Activated T-cell treated with anti-CD3 and anti-CD28 coated beads for 4 hours (primary cell): Measurements from ENCODE around the gene NPSR1.
A peak's percentile ranks its signal among the peaks of the same experiment; 100 is the strongest.
"Not testable (repeated sequence)": the region's sequence is repeated elsewhere in the genome, so short reads cannot be mapped to it uniquely, and the experiment has no call there.

Experiments
- DNase-seq: peaks from one replicate; pipeline ENCODE4 v3.0.0-alpha.2; 2020

The NPSR1 gene

GRCh38 chr7:34759477-34760125 is 101.6 kb downstream of the NPSR1 start:
- no peak for DNase-seq

GRCh38 chr7:34760271-34760670 is 102.3 kb downstream of the NPSR1 start:
- no peak for DNase-seq

DNA sequence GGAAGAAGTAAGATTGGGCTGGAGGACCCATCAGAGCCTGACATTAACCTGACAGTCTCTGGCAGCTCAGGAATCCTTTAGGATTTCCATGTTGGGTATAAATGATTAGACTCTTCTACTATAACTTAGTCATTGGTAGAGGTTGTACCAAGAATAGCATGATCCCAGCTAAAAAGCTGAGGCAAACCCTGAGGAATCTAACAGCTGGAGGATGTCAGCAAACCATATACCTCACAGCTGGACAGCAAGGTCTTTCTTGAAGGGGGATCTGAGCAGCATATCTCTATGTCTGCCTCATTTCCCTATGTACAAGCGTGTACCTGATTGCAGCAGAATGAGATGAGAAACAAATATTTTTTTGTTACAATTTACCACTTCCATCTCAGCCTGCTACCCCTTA is 103.2 kb downstream of the NPSR1 start:
- DNase-seq = no peak

DNA sequence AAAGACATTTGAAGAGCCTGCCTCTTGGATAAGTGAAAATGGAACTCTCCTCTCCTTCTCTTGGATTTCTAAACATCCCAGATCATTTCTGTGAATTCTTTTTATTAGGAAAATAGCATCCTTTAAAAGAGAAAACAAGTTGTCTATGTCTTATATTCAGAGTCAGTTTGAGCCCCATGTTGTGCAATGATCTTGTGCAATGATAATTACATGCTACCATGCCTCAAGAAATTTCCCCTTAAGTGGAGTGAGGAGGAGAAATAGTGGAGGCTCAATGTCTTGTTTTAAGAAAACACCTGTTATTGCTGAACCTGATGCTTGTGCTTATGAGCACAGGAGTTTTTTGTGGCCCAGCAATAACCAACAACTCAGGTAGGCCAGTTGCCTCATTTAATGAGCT is 103.6 kb downstream of the NPSR1 start:
- no peak for DNase-seq

DNA sequence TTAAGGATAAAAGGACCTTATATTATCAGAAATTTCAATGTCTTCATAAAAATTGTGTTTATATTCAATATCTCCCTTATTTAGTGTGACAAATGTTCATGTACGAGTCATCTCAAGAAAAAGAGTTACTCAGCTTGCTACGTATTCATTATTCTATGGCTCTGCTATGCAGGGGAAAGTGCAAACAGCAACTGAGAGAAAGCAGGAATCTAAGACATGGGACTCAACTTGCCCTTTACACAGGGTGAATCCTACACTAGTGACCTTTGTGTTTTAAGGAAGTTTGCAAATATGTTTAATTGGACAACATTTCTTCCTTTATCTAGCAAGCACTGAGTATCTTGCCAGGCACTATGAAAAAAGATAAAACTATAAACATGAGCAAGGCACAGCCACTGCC is 104.7 kb downstream of the NPSR1 start:
- DNase-seq = no peak

- no peak for DNase-seq
Measured at GRCh38 chr7:34772296-34772938, 114.4 kb downstream of the NPSR1 start.

- no peak for DNase-seq
Measured at GRCh38 chr7:34776748-34777358, 118.8 kb downstream of the NPSR1 start.

DNA sequence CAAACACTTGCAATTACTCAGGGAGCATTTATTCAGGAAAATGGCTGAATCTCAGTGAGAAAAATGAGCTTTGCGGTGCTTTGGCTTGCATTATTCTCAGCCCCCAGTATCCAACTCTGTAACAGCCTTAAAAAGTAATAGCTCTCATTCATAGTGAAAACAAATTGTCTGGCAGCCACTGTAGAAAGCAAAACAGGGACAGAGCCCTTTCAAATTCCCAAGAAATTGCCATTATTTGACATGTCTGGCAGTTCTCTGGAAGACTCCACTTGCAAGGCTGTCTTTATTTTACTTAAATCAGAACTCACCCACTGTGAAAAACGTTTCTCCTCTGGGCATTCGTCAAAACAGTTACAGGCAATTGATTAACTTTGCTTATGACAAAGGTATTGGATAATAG is 122.5 kb downstream of the NPSR1 start:
- no peak for DNase-seq

DNA sequence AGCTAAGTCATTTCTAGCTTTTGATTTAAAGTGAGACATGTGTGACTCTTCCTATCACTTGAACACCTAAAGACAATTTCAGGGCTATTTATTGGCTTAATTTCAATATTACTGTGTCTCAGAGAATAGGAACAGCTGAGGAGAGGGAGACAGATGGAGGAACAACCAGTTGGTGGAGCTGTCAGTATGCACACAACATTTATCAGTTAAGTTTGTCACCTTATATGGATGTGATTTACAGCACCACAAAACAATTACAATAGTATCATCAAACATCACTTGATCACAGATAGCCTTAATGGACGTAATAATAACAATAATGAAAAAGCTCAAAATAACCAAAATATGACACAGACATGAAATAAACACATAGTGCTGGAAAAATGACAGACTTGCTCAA is 129.6 kb downstream of the NPSR1 start:
- no peak for DNase-seq

DNA sequence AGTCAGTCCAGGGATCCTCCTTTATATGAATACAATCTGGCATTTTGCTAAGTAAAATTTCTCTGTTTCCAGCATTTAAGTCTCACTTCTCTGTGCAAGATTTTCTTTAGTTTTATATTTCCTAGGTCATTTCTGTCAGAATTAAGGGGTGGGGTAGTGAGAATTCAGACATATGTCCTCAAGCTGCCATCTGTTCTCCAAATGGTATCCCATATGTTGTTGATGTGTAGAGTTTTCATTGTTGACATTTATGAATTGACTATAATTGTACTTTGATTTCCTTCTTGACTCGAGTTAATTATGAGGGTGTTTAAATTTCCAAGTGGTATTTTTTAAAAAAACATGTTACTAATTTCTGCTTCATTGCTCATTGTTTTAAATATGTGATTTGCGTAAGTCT is 148.8 kb downstream of the NPSR1 start:
- no peak for DNase-seq

DNA sequence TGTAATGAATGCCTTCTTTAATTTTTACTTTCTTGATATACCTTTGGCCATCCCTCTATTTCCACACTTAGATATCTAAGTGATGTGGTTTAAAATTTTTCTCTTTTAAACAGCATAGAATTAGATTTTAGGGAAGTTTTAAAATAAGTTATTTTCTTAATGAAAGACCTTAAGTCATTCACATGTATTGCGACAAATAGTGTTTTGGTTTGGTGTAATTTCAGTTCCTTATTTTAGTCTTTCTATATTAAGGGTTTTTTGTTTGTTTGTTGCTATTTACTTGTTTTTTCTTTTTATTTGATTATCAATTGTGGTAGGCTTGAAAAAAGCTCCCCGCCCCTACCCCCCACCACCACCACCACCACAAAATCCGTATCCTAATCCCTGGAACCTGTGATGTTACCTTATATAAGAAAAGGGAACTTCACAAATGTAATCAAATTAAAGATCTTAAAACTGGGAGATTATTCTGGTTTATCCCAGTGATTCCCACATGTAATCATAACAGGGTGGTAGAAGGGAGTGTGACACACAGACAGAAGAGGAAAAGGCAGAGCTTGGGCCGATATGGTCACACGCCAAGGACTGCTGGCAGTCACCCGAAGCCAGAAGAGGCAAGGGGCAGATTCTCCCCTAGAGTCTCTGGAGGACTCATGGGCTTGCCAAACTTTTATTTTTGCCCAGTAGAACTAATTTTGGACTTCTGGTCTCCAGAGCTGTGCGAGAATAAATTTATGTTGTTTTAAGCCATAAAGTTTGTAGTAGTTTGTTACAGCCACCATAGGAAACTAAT is 149.7 kb downstream of the NPSR1 start:
- DNase-seq = no peak

- DNase-seq = not testable (repeated sequence)
Measured at GRCh38 chr7:34814203-34814842, 156.3 kb downstream of the NPSR1 start.

DNA sequence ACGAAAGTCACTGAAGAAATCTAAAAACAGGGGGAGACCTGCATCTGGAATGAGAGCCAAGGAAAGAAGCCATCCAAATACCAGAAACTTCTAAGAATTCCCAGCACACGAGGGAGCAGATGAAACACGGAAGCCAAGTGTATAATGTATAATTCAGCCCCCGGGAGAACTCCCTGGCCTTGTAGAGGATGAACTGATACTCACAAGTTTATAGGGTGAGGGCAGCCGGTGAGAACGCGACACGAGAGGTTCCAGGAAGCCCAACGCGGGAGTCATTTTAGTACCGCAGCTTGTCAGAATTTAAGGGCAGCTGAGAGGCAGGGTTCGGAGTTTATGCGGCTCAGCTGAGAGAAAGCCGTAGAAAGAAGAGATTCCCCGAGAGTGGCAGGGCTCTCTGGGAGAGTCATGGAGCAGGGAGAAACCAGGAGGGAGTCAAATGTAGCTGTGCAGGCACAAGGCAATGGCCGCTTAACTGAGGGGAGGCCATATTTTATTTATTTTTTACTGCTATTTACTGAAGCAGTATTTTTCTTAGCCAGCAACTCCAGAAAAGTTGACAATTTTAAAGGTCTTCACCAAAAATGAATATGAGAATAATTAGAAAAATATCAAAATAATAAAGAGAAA is 164.0 kb downstream of the NPSR1 start:
- DNase-seq = no peak

DNA sequence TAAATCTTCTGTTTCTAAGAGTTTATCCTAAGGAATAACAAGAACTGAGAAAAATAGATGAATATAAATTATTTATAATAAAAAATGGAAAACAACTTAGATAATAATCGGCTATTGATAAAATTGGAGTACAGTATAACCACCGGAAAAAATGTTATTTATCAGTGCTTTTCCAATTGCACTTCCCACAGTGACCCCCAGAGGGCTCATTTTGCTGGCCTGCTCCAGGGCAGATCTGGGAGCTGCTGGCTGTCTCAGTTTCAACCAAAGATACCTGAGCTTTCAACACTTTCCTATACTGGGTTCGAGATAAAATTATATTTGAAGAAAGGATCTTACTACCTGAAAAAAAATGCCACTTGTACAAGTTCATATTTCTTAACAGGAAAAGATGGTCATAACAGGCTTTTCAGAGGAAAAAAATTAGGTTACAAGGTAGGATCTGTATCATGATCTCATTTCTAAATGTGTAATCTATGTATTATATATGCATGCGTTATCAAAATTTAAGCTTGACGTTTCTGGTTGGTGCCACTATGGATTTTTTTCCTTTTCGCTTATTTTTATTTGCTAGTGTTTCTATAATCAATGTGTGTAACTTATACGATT is 165.7 kb downstream of the NPSR1 start:
- DNase-seq = peak; percentile 40

- no peak for DNase-seq
Measured at GRCh38 chr7:34825221-34825620, 167.2 kb downstream of the NPSR1 start.

- DNase-seq = no peak
Measured at GRCh38 chr7:34830390-34830789, 172.4 kb downstream of the NPSR1 start.

DNA sequence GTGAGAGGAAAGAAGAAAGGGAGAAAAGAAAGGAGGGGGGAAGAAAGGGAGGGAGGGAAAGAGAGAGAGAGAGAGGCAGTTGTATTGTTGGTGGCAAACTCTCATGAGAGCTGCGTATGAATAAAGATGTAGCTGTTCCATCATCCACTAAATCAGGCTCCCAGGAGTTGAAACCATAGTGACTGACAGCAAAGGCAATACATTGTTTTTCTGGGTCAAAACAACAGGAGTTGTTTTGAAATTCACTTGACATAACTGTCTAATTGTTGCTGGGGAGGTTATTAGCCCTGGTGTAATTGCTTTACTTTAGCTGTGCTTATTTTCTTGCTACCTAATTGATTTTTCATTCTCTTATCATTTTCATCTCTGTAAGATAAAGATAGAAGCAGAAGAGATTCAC is 173.4 kb downstream of the NPSR1 start:
- DNase-seq = no peak

- DNase-seq = no peak
Measured at GRCh38 chr7:34832020-34832419, 174.0 kb downstream of the NPSR1 start.

- no peak for DNase-seq
Measured at GRCh38 chr7:34835901-34836600, 178.0 kb downstream of the NPSR1 start.

DNA sequence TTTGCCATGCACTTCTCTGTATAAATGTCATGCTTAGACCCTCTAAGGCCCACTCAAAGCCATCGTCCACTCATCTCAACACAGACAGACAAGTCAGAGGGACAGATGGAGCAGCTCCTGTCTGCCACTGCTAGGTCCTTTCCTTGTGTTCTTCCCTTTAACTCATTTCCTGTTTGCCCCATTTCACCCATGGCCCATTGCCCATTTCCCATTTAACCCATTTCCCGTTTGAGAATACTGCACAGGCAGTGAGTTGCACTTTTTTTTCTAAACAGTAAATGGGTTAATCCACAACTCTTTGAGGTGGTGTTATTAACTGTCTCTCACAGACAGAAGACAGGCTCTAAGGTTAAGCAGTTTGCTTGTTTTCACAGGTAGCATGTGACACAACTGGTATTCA is 179.3 kb downstream of the NPSR1 start:
- DNase-seq = no peak

DNA sequence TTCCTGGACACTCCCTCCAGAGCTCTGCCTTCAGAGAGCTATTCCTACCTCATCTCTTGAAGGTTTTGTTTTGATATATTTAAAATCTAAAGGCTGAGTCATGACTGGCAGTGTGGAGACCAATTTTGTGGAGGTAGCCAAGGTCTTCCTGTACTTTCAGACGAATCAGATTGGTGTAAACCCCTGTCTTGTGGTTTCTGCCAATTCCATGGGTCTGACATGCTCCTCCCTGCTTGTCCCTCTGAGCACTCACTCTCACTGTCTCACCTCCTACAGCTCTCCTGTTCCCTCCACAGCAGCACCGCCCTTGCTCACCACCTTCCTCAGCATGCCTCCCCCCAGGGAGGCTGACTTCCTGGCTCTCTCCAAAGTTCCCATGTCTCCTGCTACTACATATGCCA is 179.8 kb downstream of the NPSR1 start:
- DNase-seq = no peak

DNA sequence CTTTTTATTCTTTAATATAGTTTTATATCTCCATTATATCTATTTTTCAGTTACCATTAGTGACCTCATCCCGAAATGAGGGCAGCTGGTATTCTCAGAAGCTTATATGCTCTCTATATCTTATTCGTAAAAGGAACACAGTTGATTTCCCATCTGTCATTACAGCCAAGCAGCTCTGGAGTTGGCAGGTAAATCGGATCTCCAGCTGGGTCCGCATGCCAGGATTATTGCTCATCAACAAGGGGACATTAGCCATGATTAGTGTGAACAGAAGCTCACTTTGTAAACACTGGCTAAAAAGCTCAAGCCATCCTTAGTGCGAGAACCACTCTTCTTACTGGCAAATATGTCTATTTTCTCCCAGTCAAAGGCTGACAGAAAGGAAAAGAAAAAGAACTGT is 180.3 kb downstream of the NPSR1 start:
- DNase-seq = no peak
